GM23338 (cell line): ENCODE data around the gene HOXD4.

Experiments used
- CREB1 ChIP-seq: fragments of 250-450 bp; sonication (Bioruptor Pico); IDR thresholded peaks from 2 replicates; pipeline ENCODE4 v1.5.0; 2020; ENCODE audit warnings: low read depth, mild to moderate bottlenecking, moderate library complexity
- EZH2 ChIP-seq: fragments of 200-600 bp; sonication (generic); IDR thresholded peaks from one replicate; pipeline ENCODE4 v1.8.0; 2017; ENCODE audit warnings: antibody characterized with exemption, mild to moderate bottlenecking, low read depth; ENCODE audit not compliant: unreplicated experiment
- JUNB ChIP-seq: IDR thresholded peaks from one replicate; pipeline ENCODE4 v1.6.1; 2016; ENCODE audit warnings: antibody characterized with exemption; ENCODE audit not compliant: unreplicated experiment
- POLR2AphosphoS5 ChIP-seq: IDR thresholded peaks from 2 replicates; pipeline ENCODE4 v1.6.1; 2016; ENCODE audit warnings: antibody characterized with exemption, low read depth
- ZNF114 ChIP-seq: fragments of 250-450 bp; sonication (Bioruptor Pico); IDR thresholded peaks from 2 replicates; pipeline ENCODE4 v1.5.0; 2020; ENCODE audit warnings: mild to moderate bottlenecking, moderate library complexity
- ZNF331 ChIP-seq: fragments of 250-450 bp; sonication (Bioruptor Pico); IDR thresholded peaks from 2 replicates; pipeline ENCODE4 v1.5.0; 2020; ENCODE audit warnings: low read depth, mild to moderate bottlenecking, moderate library complexity
- TF ChIP-seq, protein P1 (sequence below), 2 experiments: fragments of 200-600 bp in 1 of 2; sonication (generic) in 1 of 2; conservative IDR thresholded peaks; 2 replicates each; pipeline versions ENCODE4 v1.5.1 to v1.6.1; 2016 to 2017; ENCODE audit warnings: antibody characterized with exemption in 2 of 2, low read depth in 2 of 2, mild to moderate bottlenecking in 2 of 2, moderate library complexity in 1 of 2

DNA sequence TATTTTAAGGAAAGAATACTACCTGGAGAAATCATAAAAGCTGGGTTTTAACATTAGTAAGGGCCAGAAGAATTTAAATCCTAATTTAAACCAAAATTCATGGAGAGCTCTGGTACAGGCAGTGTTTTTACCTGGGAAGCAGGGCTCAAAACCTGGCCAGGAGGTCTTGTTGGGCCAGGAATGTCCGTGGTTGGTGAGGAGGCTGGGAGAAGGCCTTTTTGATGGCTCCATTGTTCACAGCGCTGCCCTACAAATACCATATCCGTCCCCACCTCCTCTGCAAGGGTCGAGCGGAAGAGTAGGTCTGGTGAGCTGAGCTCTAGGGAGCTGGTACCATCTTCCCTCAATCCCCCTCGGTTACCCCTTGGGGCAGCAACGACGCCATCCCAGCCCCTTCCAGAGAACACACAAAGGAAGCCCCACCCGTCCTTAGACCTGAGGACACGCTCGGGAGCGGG is 26.3 kb downstream of the HOXD4 start:
- TF ChIP-seq EZH2 (no peak), POLR2AphosphoS5 (no peak), CREB1 (CRISPR knock-in tag) (no peak), ZNF114 (no peak), ZNF331 (CRISPR knock-in tag) (no peak), JUNB (no peak)
- TF ChIP-seq, protein P1, sequence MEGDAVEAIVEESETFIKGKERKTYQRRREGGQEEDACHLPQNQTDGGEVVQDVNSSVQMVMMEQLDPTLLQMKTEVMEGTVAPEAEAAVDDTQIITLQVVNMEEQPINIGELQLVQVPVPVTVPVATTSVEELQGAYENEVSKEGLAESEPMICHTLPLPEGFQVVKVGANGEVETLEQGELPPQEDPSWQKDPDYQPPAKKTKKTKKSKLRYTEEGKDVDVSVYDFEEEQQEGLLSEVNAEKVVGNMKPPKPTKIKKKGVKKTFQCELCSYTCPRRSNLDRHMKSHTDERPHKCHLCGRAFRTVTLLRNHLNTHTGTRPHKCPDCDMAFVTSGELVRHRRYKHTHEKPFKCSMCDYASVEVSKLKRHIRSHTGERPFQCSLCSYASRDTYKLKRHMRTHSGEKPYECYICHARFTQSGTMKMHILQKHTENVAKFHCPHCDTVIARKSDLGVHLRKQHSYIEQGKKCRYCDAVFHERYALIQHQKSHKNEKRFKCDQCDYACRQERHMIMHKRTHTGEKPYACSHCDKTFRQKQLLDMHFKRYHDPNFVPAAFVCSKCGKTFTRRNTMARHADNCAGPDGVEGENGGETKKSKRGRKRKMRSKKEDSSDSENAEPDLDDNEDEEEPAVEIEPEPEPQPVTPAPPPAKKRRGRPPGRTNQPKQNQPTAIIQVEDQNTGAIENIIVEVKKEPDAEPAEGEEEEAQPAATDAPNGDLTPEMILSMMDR (conservative IDR thresholded peaks at IDR 0.05; ENCODE audit: low read depth in 2 of 2) = no peak
